ENCODE data around the gene WDR73. TPM values are rescaled to one million over a fixed set of nuclear protein-coding genes. Genes with fewer than 3 reads are reported as not detected.

The WDR73 gene
- polyA plus RNA-seq, 1 donor (not counting 4 experiments of a cell fraction or from before 2014, with no cell fraction given) = 23.6 TPM

GRCh38 chr15:84629033-84629432 is 25.1 kb downstream of the WDR73 start:
- peaks cover 18% of the 10 kb centered on the region for H3K4me1 ChIP-seq (ENCODE audit: control insufficient read depth, extremely low read depth, insufficient read depth, low read length)
- H3K27me3 ChIP-seq (ENCODE audit: control insufficient read depth, extremely low read depth, insufficient read depth, low read length) = no peaks in the 10 kb centered on the region
- no peak for TF ChIP-seq EZH2 (IDR thresholded peaks at IDR 0.05; ENCODE audit: low read length)
- TF ChIP-seq CTCF (optimal IDR thresholded peaks at IDR 0.05 in 1 of 3, IDR thresholded peaks at IDR 0.05 in 1 of 3, conservative IDR thresholded peaks at IDR 0.05 in 1 of 3; ENCODE audit: extremely low read depth in 1 of 3, insufficient read depth in 2 of 3, low read length in 3 of 3) = no peak
- FAIRE-seq (no peak), DNase-seq (ENCODE audit: low read depth, low spot score) (no peak)
- H2AFZ ChIP-seq (ENCODE audit: control insufficient read depth, low read length) = no peak overlapping the region
- no peaks in the 10 kb centered on the region for H3K36me3 ChIP-seq (ENCODE audit: control insufficient read depth in 2 of 2, extremely low read depth in 1 of 2, insufficient read depth in 2 of 2, low read length in 2 of 2)
- H3K9me1 ChIP-seq (ENCODE audit: control insufficient read depth, extremely low read depth, insufficient read depth, low read length) = no peaks in the 10 kb centered on the region
- peaks cover 8% of the 10 kb centered on the region for H3K79me2 ChIP-seq (ENCODE audit: control insufficient read depth, insufficient read depth, low read length)
- no peak overlapping the region for H3K4me3 ChIP-seq (ENCODE audit: control insufficient read depth in 2 of 3, extremely low read depth in 1 of 3, insufficient read depth in 2 of 3, low read depth in 1 of 3, low read length in 3 of 3)
- H3K27ac ChIP-seq (ENCODE audit: control insufficient read depth, insufficient read depth, low read length) = no peak overlapping the region
- no peak overlapping the region for H3K4me2 ChIP-seq (ENCODE audit: control insufficient read depth, extremely low read depth, insufficient read depth, low read depth, low read length)
- no peaks in the 10 kb centered on the region for H3K9me3 ChIP-seq (ENCODE audit: control insufficient read depth, low read depth, low read length)
- no peaks in the 10 kb centered on the region for H4K20me1 ChIP-seq (ENCODE audit: control insufficient read depth, extremely low read depth, insufficient read depth, low read length)
- dilution Hi-C loops (cut with MboI; ENCODE audit: extremely low pct_ligation_motif_present, low sequenced_read_pairs) = no loop called here
- no peak overlapping the region for H3K9ac ChIP-seq (ENCODE audit: control insufficient read depth, extremely low read depth, insufficient read depth, low read length)

- no peaks in the 10 kb centered on the region for H3K4me1 ChIP-seq (ENCODE audit: control insufficient read depth, extremely low read depth, insufficient read depth, low read length)
- H3K79me2 ChIP-seq (ENCODE audit: control insufficient read depth, insufficient read depth, low read length) = no peaks in the 10 kb centered on the region
- TF ChIP-seq EZH2 (IDR thresholded peaks at IDR 0.05; ENCODE audit: low read length) (no peak), CTCF (optimal IDR thresholded peaks at IDR 0.05 in 1 of 3, IDR thresholded peaks at IDR 0.05 in 1 of 3, conservative IDR thresholded peaks at IDR 0.05 in 1 of 3; ENCODE audit: extremely low read depth in 1 of 3, insufficient read depth in 2 of 3, low read length in 3 of 3) (no peak)
- no peak overlapping the region for H3K27ac ChIP-seq (ENCODE audit: control insufficient read depth, insufficient read depth, low read length)
- DNase-seq (ENCODE audit: low read depth, low spot score) (no peak), FAIRE-seq (no peak)
- H3K9me3 ChIP-seq (ENCODE audit: control insufficient read depth, low read depth, low read length) = peaks cover 20% of the 10 kb centered on the region
- H3K27me3 ChIP-seq (ENCODE audit: control insufficient read depth, extremely low read depth, insufficient read depth, low read length) = no peaks in the 10 kb centered on the region
- no peak overlapping the region for H2AFZ ChIP-seq (ENCODE audit: control insufficient read depth, low read length)
- peaks cover 7 to 9% of the 10 kb centered on the region in 2 experiments for H3K36me3 ChIP-seq (ENCODE audit: control insufficient read depth in 2 of 2, extremely low read depth in 1 of 2, insufficient read depth in 2 of 2, low read length in 2 of 2)
- dilution Hi-C loops (cut with MboI; ENCODE audit: extremely low pct_ligation_motif_present, low sequenced_read_pairs) = no loop called here
- no peaks in the 10 kb centered on the region for H3K9me1 ChIP-seq (ENCODE audit: control insufficient read depth, extremely low read depth, insufficient read depth, low read length)
- H4K20me1 ChIP-seq (ENCODE audit: control insufficient read depth, extremely low read depth, insufficient read depth, low read length) = no peaks in the 10 kb centered on the region
- H3K4me3 ChIP-seq (ENCODE audit: control insufficient read depth in 2 of 3, extremely low read depth in 1 of 3, insufficient read depth in 2 of 3, low read depth in 1 of 3, low read length in 3 of 3) = no peak overlapping the region
- no peak overlapping the region for H3K4me2 ChIP-seq (ENCODE audit: control insufficient read depth, extremely low read depth, insufficient read depth, low read depth, low read length)
- no peak overlapping the region for H3K9ac ChIP-seq (ENCODE audit: control insufficient read depth, extremely low read depth, insufficient read depth, low read length)
These were observed 29.0 kb downstream of the WDR73 start for GRCh38 chr15:84625123-84625522.
